ENCODE measurements around the gene LY6G6C.

The LY6G6C gene

GRCh38 chr6:31721351-31722020, at the start of gene LY6G6C:
LY6G6C (minus strand) TSS chr6:31721746; CDS start chr6:31721679, 67 bp downstream.
- no peak for DNase-seq

GRCh38 chr6:31770860-31771259, 49.3 kb upstream of the LY6G6C start:
- no peak for DNase-seq

- peak; percentile 83 for DNase-seq
These were observed 48.3 kb upstream of the LY6G6C start for GRCh38 chr6:31769684-31770371.

GRCh38 chr6:31768363-31769257, 47.1 kb upstream of the LY6G6C start:
- no peak for DNase-seq

GRCh38 chr6:31767096-31767645, 45.6 kb upstream of the LY6G6C start:
- DNase-seq = no peak

GRCh38 chr6:31765910-31766794, 44.6 kb upstream of the LY6G6C start:
- DNase-seq = no peak

GRCh38 chr6:31765559-31765909, 44.0 kb upstream of the LY6G6C start:
- DNase-seq = no peak

- no peak for DNase-seq
These were observed 42.7 kb upstream of the LY6G6C start for GRCh38 chr6:31764198-31764597.

- no peak for DNase-seq
These were observed 42.0 kb upstream of the LY6G6C start for GRCh38 chr6:31763619-31763940.

- no peak for DNase-seq
These were observed 41.5 kb upstream of the LY6G6C start for GRCh38 chr6:31762878-31763618.

GRCh38 chr6:31762356-31762755, 40.8 kb upstream of the LY6G6C start, which contains the start of gene SAPCD1:
SAPCD1 (plus strand) TSS chr6:31762656; CDS start chr6:31763055, 399 bp downstream.
- DNase-seq = no peak

GRCh38 chr6:31761343-31761742, 39.8 kb upstream of the LY6G6C start:
- no peak for DNase-seq

GRCh38 chr6:31760790-31761189, 39.2 kb upstream of the LY6G6C start:
- no peak for DNase-seq

GRCh38 chr6:31758281-31758680, 36.7 kb upstream of the LY6G6C start:
- no peak for DNase-seq

- no peak for DNase-seq
These were observed 31.3 kb upstream of the LY6G6C start for GRCh38 chr6:31752739-31753319.

- DNase-seq = no peak
These were observed 29.0 kb upstream of the LY6G6C start for GRCh38 chr6:31750411-31751022.

- no peak for DNase-seq
These were observed 27.9 kb upstream of the LY6G6C start for GRCh38 chr6:31749301-31750036.

GRCh38 chr6:31744422-31744821, 22.9 kb upstream of the LY6G6C start:
- no peak for DNase-seq

- no peak for DNase-seq
These were observed 21.3 kb upstream of the LY6G6C start for GRCh38 chr6:31742894-31743293.

- no peak for DNase-seq
These were observed 20.3 kb upstream of the LY6G6C start for GRCh38 chr6:31741815-31742214.

Measured in CD4-positive, alpha-beta T cell treated with Interleukin-15 for 1 hour (primary cell).